Gastroesophageal sphincter (tissue), 3 donors: ENCODE results near the gene GBP2.

Source experiments
- POLR2AphosphoS5 ChIP-seq: sonication (generic); formaldehyde crosslinking; IDR thresholded peaks from one replicate; pipeline ENCODE4 v1.6.1; 2017; ENCODE audit warnings: antibody characterized with exemption
- TF ChIP-seq, protein P1 (sequence below), 4 experiments: fragments of 200-600 bp in 2 of 4; fragments of 450-650 bp in 2 of 4; sonication (generic) in 1 of 4; IDR thresholded peaks; one replicate each; pipeline ENCODE4 v1.5.1; 2017 to 2019; ENCODE audit warnings: antibody characterized with exemption in 4 of 4, mild to moderate bottlenecking in 2 of 4, moderate library complexity in 2 of 4

DNA sequence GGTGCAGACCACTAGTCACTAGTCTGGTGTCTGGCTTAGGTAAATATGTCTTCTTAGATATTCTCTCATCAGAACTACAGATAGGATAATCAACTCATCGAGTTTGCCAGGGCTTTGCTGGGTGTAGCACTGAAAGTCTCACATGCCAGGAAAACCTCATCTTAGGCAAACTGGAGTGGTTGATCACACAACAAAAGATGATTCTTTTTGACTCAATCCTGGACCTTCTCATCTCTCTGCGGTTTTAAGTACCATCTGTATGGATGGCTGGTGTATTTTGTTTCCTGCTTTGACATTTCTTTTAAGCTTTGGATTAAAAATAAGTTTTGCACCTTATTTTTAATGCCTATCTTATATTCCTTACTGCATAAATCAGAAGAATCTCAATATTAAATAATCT is 11.3 kb downstream of the GBP2 start:
- TF ChIP-seq, protein P1, sequence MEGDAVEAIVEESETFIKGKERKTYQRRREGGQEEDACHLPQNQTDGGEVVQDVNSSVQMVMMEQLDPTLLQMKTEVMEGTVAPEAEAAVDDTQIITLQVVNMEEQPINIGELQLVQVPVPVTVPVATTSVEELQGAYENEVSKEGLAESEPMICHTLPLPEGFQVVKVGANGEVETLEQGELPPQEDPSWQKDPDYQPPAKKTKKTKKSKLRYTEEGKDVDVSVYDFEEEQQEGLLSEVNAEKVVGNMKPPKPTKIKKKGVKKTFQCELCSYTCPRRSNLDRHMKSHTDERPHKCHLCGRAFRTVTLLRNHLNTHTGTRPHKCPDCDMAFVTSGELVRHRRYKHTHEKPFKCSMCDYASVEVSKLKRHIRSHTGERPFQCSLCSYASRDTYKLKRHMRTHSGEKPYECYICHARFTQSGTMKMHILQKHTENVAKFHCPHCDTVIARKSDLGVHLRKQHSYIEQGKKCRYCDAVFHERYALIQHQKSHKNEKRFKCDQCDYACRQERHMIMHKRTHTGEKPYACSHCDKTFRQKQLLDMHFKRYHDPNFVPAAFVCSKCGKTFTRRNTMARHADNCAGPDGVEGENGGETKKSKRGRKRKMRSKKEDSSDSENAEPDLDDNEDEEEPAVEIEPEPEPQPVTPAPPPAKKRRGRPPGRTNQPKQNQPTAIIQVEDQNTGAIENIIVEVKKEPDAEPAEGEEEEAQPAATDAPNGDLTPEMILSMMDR (IDR thresholded peaks at IDR 0.05): no peak
- no peak for TF ChIP-seq POLR2AphosphoS5
